NCI-H446 (cell line): ENCODE results near the gene CAMKK1.

Source experiments
- DNase-seq, 2 experiments: peaks; one replicate each; lab custom pipeline; 2025; lab: John Stamatoyannopoulos, UW

The CAMKK1 gene

GRCh38 chr17:3893003-3893719 is at the start of gene CAMKK1:
Gene CAMKK1, minus strand, starts transcription at chr17:3893053. Its CDS starts 7,366 bp downstream, at chr17:3885687.
- DNase-seq, result peak; percentile 35 to 91

- DNase-seq, result no peak
Observed at GRCh38 chr17:3940965-3941698, 48.3 kb upstream of the CAMKK1 start.

GRCh38 chr17:3937359-3937758 is 44.5 kb upstream of the CAMKK1 start:
- DNase-seq, result no peak

- DNase-seq, result no peak
Observed at GRCh38 chr17:3935825-3936355, 43.0 kb upstream of the CAMKK1 start.

- peak; percentile 21 to 77 for DNase-seq
Observed at GRCh38 chr17:3935140-3935542, 42.3 kb upstream of the CAMKK1 start.

GRCh38 chr17:3929764-3930163 is 36.9 kb upstream of the CAMKK1 start:
- DNase-seq, result no peak

- no peak for DNase-seq
Observed at GRCh38 chr17:3929181-3929580, 36.3 kb upstream of the CAMKK1 start.

- DNase-seq, result no peak
Observed at GRCh38 chr17:3928406-3928805, 35.6 kb upstream of the CAMKK1 start.

- DNase-seq, result no peak
Observed at GRCh38 chr17:3927628-3928340, 34.9 kb upstream of the CAMKK1 start.

- no peak for DNase-seq
Observed at GRCh38 chr17:3926860-3927627, 34.2 kb upstream of the CAMKK1 start.

GRCh38 chr17:3925684-3926485 is 33.0 kb upstream of the CAMKK1 start:
- no peak for DNase-seq

GRCh38 chr17:3924512-3925350 is 31.9 kb upstream of the CAMKK1 start:
- DNase-seq, result no peak

GRCh38 chr17:3923466-3924190 is 30.8 kb upstream of the CAMKK1 start:
- no peak for DNase-seq

- no peak for DNase-seq
Observed at GRCh38 chr17:3922765-3923164, 29.9 kb upstream of the CAMKK1 start.

GRCh38 chr17:3921502-3922319 is 28.9 kb upstream of the CAMKK1 start:
- no peak for DNase-seq

GRCh38 chr17:3921006-3921405 is 28.2 kb upstream of the CAMKK1 start:
- DNase-seq, result no peak

GRCh38 chr17:3919123-3919624 is 26.3 kb upstream of the CAMKK1 start:
- DNase-seq, result no peak
